ENCODE data around the gene ATAD1. TPM values are rescaled to one million over a fixed set of nuclear protein-coding genes. Genes with fewer than 3 reads are reported as not detected.
"Not testable (repeated sequence)": the region's sequence is repeated elsewhere in the genome, so short reads cannot be mapped to it uniquely, and the experiment has no call there.

The ATAD1 gene
- polyA plus RNA-seq, 4 donors, result 5.1 to 34.4 (median 11.4) TPM

DNA sequence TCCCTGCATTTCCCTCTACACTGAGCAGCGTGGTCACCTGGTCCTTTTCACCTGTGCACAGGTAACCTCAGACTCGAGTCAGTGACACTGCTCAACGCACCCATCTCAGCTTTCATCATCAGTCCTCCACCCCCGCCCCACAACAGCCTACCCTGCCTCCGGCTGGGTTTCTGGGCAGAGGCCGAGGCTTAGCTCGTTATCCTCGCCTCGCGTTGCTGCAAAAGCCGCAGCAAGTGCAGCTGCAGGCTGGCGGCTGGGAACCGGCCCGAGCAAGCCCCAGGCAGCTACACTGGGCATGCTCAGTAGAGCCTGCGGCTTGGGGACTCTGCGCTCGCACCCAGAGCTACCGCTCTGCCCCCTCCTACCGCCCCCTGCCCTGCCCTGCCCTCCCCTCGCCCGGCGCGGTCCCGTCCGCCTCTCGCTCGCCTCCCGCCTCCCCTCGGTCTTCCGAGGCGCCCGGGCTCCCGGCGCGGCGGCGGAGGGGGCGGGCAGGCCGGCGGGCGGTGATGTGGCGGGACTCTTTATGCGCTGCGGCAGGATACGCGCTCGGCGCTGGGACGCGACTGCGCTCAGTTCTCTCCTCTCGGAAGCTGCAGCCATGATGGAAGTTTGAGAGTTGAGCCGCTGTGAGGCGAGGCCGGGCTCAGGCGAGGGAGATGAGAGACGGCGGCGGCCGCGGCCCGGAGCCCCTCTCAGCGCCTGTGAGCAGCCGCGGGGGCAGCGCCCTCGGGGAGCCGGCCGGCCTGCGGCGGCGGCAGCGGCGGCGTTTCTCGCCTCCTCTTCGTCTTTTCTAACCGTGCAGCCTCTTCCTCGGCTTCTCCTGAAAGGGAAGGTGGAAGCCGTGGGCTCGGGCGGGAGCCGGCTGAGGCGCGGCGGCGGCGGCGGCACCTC lies 45.3 kb upstream of the ATAD1 start, which contains the start of the genes KLLN and PTEN:
TSS of gene KLLN (minus strand) at position 481 of the 891 bp plus-strand sequence. CDS start 1,046 bp downstream, outside the sequence.
TSS of gene PTEN (plus strand) at position 573 of the 891 bp plus-strand sequence. CDS start 845 bp downstream, outside the sequence.
- Histone ChIP-seq H3K27ac (ENCODE audit: low read depth in 1 of 3, low read length in 2 of 3) (peak within 1 kb of the TSS; percentile 90 to 98 (median 94)), H3K4me1 (ENCODE audit: control insufficient read depth in 3 of 3, insufficient read depth in 2 of 3, low read depth in 1 of 3, low read length in 2 of 3) (peaks cover 0 to 16% (median 4%) of the 10 kb centered on the region in 3 donors), H3K27me3 (ENCODE audit: control insufficient read depth in 3 of 3, insufficient read depth in 3 of 3, low read length in 3 of 3) (no peaks in the 10 kb centered on the region), H3K4me3 (ENCODE audit: low read depth in 1 of 3, low read length in 3 of 3) (peak within 1 kb of the TSS; percentile 76 to 99 (median 88)), H3K9me3 (ENCODE audit: control insufficient read depth in 2 of 2, insufficient read depth in 1 of 2, low read depth in 1 of 2, low read length in 1 of 2) (no peaks in the 10 kb centered on the region), H3K36me3 (ENCODE audit: control insufficient read depth in 3 of 3, insufficient read depth in 2 of 3, low read depth in 1 of 3, low read length in 3 of 3) (no peaks in the 10 kb centered on the region)
- FAIRE-seq (no peak), DNase-seq (peak; percentile 86 to 97)
- WGBS, 3 donors, result 0 to 1% (median 1%) methylated on average over 59 to 89 of the region's 89 CpGs

DNA sequence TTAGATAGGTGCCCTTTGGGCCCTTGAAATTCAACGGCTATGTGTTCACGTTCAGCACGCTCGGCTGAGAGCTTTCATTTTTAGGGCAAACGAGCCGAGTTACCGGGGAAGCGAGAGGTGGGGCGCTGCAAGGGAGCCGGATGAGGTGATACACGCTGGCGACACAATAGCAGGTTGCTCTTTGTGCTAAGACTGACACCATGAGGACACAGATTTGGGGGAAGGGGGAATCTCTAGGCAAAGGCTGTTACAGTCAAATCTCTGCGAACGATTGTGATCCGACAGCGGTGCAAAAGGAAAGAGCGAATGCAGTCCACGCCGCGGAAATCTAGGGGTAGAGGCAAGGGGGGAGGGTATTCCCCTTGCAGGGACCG lies 44.6 kb upstream of the ATAD1 start:
- Histone ChIP-seq H3K4me1 (ENCODE audit: control insufficient read depth in 3 of 3, insufficient read depth in 2 of 3, low read depth in 1 of 3, low read length in 2 of 3) (peaks cover 0 to 16% (median 4%) of the 10 kb centered on the region in 3 donors), H3K36me3 (ENCODE audit: control insufficient read depth in 3 of 3, insufficient read depth in 2 of 3, low read depth in 1 of 3, low read length in 3 of 3) (no peaks in the 10 kb centered on the region), H3K27ac (ENCODE audit: low read depth in 1 of 3, low read length in 2 of 3) (peak overlapping the region; percentile 90 to 98 (median 94)), H3K4me3 (ENCODE audit: low read depth in 1 of 3, low read length in 3 of 3) (peak overlapping the region; percentile 76 to 99 (median 88)), H3K9me3 (ENCODE audit: control insufficient read depth in 2 of 2, insufficient read depth in 1 of 2, low read depth in 1 of 2, low read length in 1 of 2) (no peaks in the 10 kb centered on the region), H3K27me3 (ENCODE audit: control insufficient read depth in 3 of 3, insufficient read depth in 3 of 3, low read length in 3 of 3) (no peaks in the 10 kb centered on the region)
- no peak for DNase-seq
- 0 to 1% (median 0%) methylated on average over 21 of the region's 21 CpGs for WGBS, 3 donors
- no peak for FAIRE-seq

DNA sequence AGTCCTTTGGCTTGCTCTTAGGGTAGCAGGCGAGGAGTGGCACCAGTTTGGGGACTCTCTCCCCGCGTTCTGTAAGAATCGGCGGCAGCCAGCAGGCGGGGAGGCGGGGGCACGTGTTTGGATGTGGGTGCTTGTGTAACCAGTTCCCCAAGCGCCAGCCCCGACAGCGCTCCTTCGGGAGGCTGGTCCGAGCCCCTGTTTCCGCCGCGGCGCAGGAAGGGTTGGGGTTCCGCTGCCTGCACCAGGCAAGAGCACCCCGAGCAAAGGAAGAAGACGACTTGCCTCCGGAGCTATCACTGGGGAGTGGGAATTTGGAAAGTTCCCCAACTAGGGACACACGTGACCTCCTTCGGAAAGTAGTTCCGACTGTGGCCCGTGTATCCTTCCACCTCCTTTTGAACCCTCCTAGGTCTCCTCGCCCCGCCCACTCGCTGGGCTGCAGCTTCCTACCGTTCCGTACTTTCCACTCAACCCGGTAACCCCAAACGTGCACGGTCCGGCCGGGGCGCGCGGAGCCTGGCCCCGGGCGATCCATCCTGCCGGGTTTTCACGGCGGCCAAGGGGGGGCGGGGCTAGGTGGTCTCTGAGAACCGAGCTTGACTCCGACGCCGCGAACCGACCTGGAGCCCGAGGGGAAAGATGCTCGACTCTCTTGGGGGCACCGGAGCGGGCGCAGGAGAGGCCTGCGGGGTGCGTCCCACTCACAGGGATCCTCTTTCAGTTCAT lies 44.1 kb upstream of the ATAD1 start:
- 0% methylated on average over 55 to 57 of the region's 57 CpGs for WGBS, 3 donors
- Histone ChIP-seq H3K4me1 (ENCODE audit: control insufficient read depth in 3 of 3, insufficient read depth in 2 of 3, low read depth in 1 of 3, low read length in 2 of 3) (peaks cover 0 to 16% (median 4%) of the 10 kb centered on the region in 3 donors), H3K9me3 (ENCODE audit: control insufficient read depth in 2 of 2, insufficient read depth in 1 of 2, low read depth in 1 of 2, low read length in 1 of 2) (no peaks in the 10 kb centered on the region), H3K36me3 (ENCODE audit: control insufficient read depth in 3 of 3, insufficient read depth in 2 of 3, low read depth in 1 of 3, low read length in 3 of 3) (no peaks in the 10 kb centered on the region), H3K4me3 (ENCODE audit: low read depth in 1 of 3, low read length in 3 of 3) (peak overlapping the region; percentile 76 to 99 (median 88)), H3K27me3 (ENCODE audit: control insufficient read depth in 3 of 3, insufficient read depth in 3 of 3, low read length in 3 of 3) (no peaks in the 10 kb centered on the region), H3K27ac (ENCODE audit: low read depth in 1 of 3, low read length in 2 of 3) (peak overlapping the region; percentile 90 to 98 (median 94))
- no peak for FAIRE-seq
- peak; percentile 98 to 99 for DNase-seq

DNA sequence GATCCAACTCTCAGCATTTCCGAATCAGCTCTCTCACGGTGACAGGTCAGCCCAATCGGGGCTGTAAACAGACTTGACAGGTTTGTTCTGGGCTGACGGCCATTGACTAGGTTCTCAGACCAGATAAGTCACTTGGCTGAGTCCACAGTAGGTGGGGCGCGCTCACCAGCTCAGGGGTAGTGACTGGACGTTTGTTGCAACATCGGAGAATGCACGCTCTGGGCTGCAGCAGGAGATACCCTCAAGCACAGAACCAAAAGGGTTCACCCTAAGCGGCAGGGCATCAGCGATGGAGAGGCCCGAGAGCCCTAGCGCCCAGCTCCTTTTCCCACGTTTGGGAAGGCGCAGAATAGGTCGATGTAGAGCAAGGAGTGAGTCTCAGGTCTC lies 43.5 kb upstream of the ATAD1 start:
- peaks cover 0 to 16% (median 4%) of the 10 kb centered on the region in 3 donors for H3K4me1 ChIP-seq (ENCODE audit: control insufficient read depth in 3 of 3, insufficient read depth in 2 of 3, low read depth in 1 of 3, low read length in 2 of 3)
- H3K36me3 ChIP-seq (ENCODE audit: control insufficient read depth in 3 of 3, insufficient read depth in 2 of 3, low read depth in 1 of 3, low read length in 3 of 3), result no peaks in the 10 kb centered on the region
- H3K9me3 ChIP-seq (ENCODE audit: control insufficient read depth in 2 of 2, insufficient read depth in 1 of 2, low read depth in 1 of 2, low read length in 1 of 2), result no peaks in the 10 kb centered on the region
- H3K4me3 ChIP-seq (ENCODE audit: low read depth in 1 of 3, low read length in 3 of 3), result peak overlapping the region; percentile 37 to 88 (median 76)
- peak; percentile 64 to 81 for DNase-seq
- peak overlapping the region; percentile 90 to 94 (median 90) for H3K27ac ChIP-seq (ENCODE audit: low read depth in 1 of 3, low read length in 2 of 3)
- no peaks in the 10 kb centered on the region for H3K27me3 ChIP-seq (ENCODE audit: control insufficient read depth in 3 of 3, insufficient read depth in 3 of 3, low read length in 3 of 3)
- 8 to 11% (median 9%) methylated on average over 13 to 16 of the region's 16 CpGs for WGBS, 3 donors
- no peak for FAIRE-seq

DNA sequence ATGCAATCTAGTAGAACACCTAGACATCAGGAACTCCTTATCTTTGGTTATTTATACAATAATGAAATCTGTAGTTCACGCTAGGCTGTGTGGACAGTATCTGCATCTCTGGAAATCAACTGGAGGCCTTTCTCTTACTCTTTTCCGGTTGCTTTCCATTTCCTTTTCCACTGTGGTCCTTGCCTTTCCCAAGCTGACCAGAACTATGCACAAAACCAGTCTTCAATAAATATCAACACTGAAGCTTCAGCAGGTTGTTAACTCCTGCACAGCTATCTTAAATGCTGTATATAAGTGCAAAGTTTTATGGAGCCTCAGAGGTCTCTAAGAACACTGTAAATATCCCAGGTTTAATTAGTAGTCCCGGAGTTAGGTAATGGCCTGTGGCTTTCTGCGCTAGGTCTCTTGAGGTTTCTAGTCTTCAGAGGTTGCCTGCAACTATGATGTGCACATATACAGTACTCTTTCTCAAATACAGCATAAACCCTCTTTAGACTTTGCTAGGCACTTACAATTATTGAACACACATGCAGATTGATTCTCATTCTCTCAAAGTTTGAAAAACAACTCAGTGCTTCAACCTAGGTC lies 42.9 kb upstream of the ATAD1 start:
- Histone ChIP-seq H3K9me3 (ENCODE audit: control insufficient read depth in 2 of 2, insufficient read depth in 1 of 2, low read depth in 1 of 2, low read length in 1 of 2) (no peaks in the 10 kb centered on the region), H3K27ac (ENCODE audit: low read depth in 1 of 3, low read length in 2 of 3) (peak overlapping the region in 1 of 3 donors; percentile 90), H3K36me3 (ENCODE audit: control insufficient read depth in 3 of 3, insufficient read depth in 2 of 3, low read depth in 1 of 3, low read length in 3 of 3) (no peaks in the 10 kb centered on the region), H3K4me1 (ENCODE audit: control insufficient read depth in 3 of 3, insufficient read depth in 2 of 3, low read depth in 1 of 3, low read length in 2 of 3) (peaks cover 0 to 16% (median 4%) of the 10 kb centered on the region in 3 donors), H3K27me3 (ENCODE audit: control insufficient read depth in 3 of 3, insufficient read depth in 3 of 3, low read length in 3 of 3) (no peaks in the 10 kb centered on the region), H3K4me3 (ENCODE audit: low read depth in 1 of 3, low read length in 3 of 3) (peak overlapping the region in 1 of 3 donors; percentile 76)
- no peak for FAIRE-seq
- peak in 1 of 2 donors; percentile 65 for DNase-seq
- 59 to 74% (median 65%) methylated on average over 4 of the region's 4 CpGs for WGBS, 3 donors

DNA sequence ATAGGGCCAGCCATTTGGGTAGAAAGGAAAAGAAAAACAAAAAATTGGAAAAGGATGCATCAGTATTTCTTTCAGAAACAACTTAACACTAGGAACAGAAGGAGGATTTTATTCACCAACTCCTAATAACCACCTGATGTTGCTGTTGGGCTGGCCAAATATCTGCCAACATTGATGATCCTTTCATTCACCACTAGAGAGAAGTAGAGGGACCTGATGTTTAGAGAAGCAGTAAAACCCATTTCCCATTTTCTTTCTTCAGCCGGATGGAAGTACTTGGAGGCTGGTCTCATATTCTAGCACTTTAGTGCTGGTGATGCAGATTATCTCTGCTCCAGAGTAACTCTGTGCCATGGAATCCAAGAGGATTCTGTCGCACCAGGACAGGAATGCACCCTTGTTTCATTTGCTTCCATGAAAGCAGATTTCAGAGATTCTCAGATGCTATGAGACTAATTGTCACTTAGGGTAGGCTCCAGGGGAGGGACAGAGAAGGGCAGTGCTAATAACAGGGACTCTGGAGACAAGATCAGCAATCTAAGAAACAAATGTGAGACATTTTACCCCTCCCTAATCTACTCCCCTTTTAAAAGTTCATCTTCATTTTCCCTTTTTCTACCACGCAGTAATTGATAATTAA lies 42.2 kb upstream of the ATAD1 start:
- DNase-seq (peak; percentile 40 to 64), FAIRE-seq (no peak)

DNA sequence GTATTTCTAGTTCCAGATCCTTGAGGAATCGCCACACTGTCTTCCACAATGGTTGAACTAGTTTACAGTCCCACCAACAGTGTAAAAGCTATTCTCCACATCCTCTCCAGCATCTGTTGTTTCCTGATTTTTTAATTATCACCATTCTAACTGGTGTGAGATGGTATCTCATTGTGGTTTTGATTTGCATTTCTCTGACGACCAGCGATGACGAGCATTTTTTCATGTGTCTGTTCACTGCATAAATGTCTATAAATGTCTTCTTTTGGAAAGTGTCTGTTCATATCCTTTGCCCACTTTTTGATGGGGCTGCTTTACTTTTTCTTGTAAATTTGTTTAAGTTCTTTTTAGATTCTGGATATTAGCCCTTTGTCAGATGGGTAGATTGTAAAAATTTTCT lies 37.6 kb upstream of the ATAD1 start:
- H3K9me3 ChIP-seq (ENCODE audit: control insufficient read depth in 2 of 2, insufficient read depth in 1 of 2, low read depth in 1 of 2, low read length in 1 of 2); H3K4me1 ChIP-seq (ENCODE audit: control insufficient read depth in 3 of 3, insufficient read depth in 2 of 3, low read depth in 1 of 3, low read length in 2 of 3); FAIRE-seq; H3K27ac ChIP-seq (ENCODE audit: low read depth in 1 of 3, low read length in 2 of 3); H3K27me3 ChIP-seq (ENCODE audit: control insufficient read depth in 3 of 3, insufficient read depth in 3 of 3, low read length in 3 of 3); H3K4me3 ChIP-seq (ENCODE audit: low read depth in 1 of 3, low read length in 3 of 3); DNase-seq; H3K36me3 ChIP-seq (ENCODE audit: control insufficient read depth in 3 of 3, insufficient read depth in 2 of 3, low read depth in 1 of 3, low read length in 3 of 3): not testable (repeated sequence)
- 84% methylated on average over 4 of the region's 4 CpGs for WGBS, 3 donors

More for the DNA sequence above, 42.2 kb upstream of the ATAD1 start:
- peaks cover 0 to 16% (median 4%) of the 10 kb centered on the region in 3 donors for H3K4me1 ChIP-seq (ENCODE audit: control insufficient read depth in 3 of 3, insufficient read depth in 2 of 3, low read depth in 1 of 3, low read length in 2 of 3)
- H3K9me3 ChIP-seq (ENCODE audit: control insufficient read depth in 2 of 2, insufficient read depth in 1 of 2, low read depth in 1 of 2, low read length in 1 of 2), result no peaks in the 10 kb centered on the region
- peak overlapping the region in 1 of 3 donors; percentile 90 for H3K27ac ChIP-seq (ENCODE audit: low read depth in 1 of 3, low read length in 2 of 3)
- no peak overlapping the region for H3K4me3 ChIP-seq (ENCODE audit: low read depth in 1 of 3, low read length in 3 of 3)
- H3K36me3 ChIP-seq (ENCODE audit: control insufficient read depth in 3 of 3, insufficient read depth in 2 of 3, low read depth in 1 of 3, low read length in 3 of 3), result no peaks in the 10 kb centered on the region
- H3K27me3 ChIP-seq (ENCODE audit: control insufficient read depth in 3 of 3, insufficient read depth in 3 of 3, low read length in 3 of 3), result no peaks in the 10 kb centered on the region
- WGBS, 3 donors, result 63 to 67% (median 64%) methylated on average over 3 of the region's 3 CpGs
